GM06990 (cell line): ENCODE data around the gene CDH2.
A peak's percentile ranks its signal among the peaks of the same experiment; 100 is the strongest.

ENCODE experiments used
- DNase-seq: peaks from one replicate; pipeline ENCODE4 v3.0.0-alpha.2; 2011; ENCODE audit not compliant: insufficient read length; ENCODE audit errors: extremely low read depth
- H3K27me3 ChIP-seq: replicated peaks from 2 replicates; pipeline ENCODE4 v1.6.0; 2011; ENCODE audit warnings: low read length; ENCODE audit not compliant: control insufficient read depth, insufficient read depth
- H3K36me3 ChIP-seq: 2 replicates; pipeline ENCODE4 v1.5.1; 2011; ENCODE audit warnings: low read length; ENCODE audit not compliant: control insufficient read depth, insufficient read depth
- H3K4me3 ChIP-seq: replicated peaks from 2 replicates; pipeline ENCODE4 v1.5.1; 2011; ENCODE audit warnings: low read depth, mild to moderate bottlenecking, control low read depth, low read length
- TF ChIP-seq, protein P1 (sequence below): IDR thresholded peaks from 2 replicates; pipeline ENCODE4 v1.5.1; 2011; ENCODE audit warnings: low read length, control low read depth, mild to moderate bottlenecking, inconsistent platforms; ENCODE audit not compliant: insufficient read depth, poor library complexity, severe bottlenecking

CDH2 gene

DNA sequence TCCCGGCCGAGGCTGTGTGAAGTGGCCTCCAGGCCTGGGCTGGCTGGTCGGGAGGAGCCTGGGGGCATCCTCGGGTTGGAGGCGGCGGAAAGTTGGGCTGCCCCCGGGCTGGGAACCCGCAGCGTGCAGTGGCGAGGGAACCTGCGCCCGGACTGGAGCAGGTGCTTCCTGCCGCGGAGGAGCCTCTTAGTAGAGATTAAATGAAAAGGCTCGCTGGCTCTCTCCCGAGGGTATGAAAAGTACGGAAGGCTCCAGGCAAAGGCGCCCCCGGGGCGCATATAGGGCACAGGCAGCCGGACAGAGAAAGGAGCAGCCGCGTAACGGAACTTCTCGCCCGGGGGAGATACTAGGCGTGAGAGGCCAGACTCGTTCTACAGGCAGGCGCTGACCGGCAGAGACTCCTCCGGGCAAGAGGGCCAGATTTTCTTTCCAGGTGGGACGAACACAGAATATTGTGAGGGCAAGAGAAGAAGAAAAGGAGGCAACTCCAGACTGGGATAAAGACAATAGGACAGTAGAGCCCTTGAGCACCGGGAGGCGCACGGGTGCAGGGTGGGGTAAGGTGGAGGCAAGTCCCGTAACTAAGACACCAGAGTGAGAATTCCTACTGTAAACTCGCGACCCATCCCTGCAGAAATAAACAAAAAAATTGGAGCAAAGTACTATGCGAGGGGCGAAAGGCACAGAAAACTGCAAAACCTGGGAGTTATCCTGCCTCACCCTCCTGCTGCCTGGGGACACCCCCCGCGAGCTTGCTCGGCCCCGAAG is 816 bp downstream of the CDH2 start:
- Histone ChIP-seq H3K27me3 (no peaks in the 10 kb centered on the region), H3K4me3 (peak overlapping the region; percentile 36), H3K36me3 (no peaks in the 10 kb centered on the region)
- DNase-seq = no peak
- TF ChIP-seq, protein P1, sequence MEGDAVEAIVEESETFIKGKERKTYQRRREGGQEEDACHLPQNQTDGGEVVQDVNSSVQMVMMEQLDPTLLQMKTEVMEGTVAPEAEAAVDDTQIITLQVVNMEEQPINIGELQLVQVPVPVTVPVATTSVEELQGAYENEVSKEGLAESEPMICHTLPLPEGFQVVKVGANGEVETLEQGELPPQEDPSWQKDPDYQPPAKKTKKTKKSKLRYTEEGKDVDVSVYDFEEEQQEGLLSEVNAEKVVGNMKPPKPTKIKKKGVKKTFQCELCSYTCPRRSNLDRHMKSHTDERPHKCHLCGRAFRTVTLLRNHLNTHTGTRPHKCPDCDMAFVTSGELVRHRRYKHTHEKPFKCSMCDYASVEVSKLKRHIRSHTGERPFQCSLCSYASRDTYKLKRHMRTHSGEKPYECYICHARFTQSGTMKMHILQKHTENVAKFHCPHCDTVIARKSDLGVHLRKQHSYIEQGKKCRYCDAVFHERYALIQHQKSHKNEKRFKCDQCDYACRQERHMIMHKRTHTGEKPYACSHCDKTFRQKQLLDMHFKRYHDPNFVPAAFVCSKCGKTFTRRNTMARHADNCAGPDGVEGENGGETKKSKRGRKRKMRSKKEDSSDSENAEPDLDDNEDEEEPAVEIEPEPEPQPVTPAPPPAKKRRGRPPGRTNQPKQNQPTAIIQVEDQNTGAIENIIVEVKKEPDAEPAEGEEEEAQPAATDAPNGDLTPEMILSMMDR = no peak

DNA sequence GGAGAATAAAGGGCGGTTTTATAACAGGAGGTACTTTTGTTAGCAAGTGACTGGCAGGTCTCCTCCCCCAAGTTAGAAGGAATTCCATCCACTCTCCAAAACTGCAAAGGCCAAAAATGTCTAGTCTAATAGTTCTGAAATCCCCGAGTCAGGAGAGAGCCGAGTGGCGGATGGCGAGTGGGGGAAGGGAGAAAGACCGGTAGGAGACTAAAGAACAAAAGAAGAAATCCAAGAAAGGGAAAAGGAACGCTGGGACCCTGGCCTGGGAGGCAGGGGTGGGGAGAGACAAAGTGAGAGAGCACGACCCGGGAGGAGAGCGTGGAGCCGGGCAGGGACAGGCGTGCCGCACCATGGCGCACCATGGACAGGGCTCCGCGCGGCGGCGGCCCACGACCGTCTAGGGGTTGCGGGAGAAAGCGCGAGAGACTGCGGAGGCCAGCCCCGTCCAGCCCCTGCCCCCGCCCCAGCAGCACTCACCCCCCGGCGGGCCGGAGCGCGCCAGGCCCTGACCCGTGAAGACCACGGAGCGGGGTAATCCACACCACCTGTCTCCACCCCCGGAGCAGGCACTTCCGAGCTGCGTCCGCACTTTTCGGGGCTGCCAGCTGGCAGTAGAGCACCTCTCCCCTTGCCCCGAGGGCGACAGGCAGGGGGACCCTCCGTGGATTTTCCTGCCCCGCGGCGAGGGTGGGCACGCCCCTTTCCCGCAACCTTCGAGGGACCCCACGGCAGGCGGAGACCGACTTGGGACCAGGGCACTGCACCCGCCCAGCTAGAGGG is 1.6 kb downstream of the CDH2 start:
- no peaks in the 10 kb centered on the region for H3K27me3 ChIP-seq
- peak overlapping the region; percentile 36 for H3K4me3 ChIP-seq
- no peaks in the 10 kb centered on the region for H3K36me3 ChIP-seq
- TF ChIP-seq, protein P1 = no peak
- no peak for DNase-seq

- Histone ChIP-seq H3K4me3 (no peak overlapping the region), H3K27me3 (no peaks in the 10 kb centered on the region), H3K36me3 (no peaks in the 10 kb centered on the region)
- TF ChIP-seq, protein P1 = no peak
- no peak for DNase-seq
Measured at GRCh38 chr18:28174181-28174905, 2.6 kb downstream of the CDH2 start.

DNA sequence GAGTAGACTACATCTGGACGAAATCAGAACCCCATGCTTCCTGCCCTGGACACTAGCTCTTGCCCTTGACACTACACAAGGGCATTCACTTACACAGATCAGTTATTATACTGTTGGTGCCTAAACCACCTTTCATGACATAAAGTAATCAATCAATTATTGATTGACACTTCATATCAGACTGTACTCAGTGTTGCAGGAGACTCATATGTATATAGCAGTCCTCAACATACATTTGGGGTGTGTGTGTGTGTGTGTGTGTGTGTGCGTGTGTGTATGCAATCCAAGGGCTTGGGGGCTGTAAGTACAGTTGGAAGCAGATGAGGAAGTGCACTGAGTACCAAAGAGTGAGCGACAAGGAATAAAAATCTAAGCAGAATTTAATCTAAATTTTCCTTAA is 5.1 kb downstream of the CDH2 start:
- no peak overlapping the region for H3K4me3 ChIP-seq
- TF ChIP-seq, protein P1 = no peak
- H3K36me3 ChIP-seq = no peaks in the 10 kb centered on the region
- no peak for DNase-seq
- H3K27me3 ChIP-seq = no peaks in the 10 kb centered on the region

DNA sequence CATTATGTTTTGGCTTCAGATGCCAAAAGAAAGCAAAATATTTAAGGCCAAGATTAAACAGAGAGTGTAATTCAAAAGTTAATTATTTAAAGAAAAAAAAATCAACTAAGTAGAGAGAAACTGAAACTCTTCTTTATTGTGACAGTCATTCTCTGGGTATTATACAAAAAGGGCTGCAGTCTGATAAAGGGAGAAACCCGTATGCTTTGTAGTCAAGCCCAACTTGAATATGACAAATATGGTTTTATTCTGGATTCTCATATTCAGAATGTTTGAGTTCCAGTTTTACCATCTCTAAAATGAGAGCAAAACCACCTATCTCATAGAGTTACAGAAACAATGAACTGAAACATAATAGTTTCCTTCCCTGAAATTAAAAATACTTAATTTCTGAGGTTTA is 8.2 kb downstream of the CDH2 start:
- no peaks in the 10 kb centered on the region for H3K36me3 ChIP-seq
- H3K27me3 ChIP-seq = no peaks in the 10 kb centered on the region
- H3K4me3 ChIP-seq = no peak overlapping the region
- DNase-seq = no peak
- TF ChIP-seq, protein P1 = no peak
